H9 (cell line): ENCODE results near the gene PREPL. TPM values are rescaled to one million over a fixed set of nuclear protein-coding genes. Genes with fewer than 3 reads are reported as not detected.
A peak's percentile ranks its signal among the peaks of the same experiment; 100 is the strongest.

Source experiments
- DNase-seq: peaks from one replicate; pipeline ENCODE4 v3.0.0-alpha.2; 2017
- H2AFZ ChIP-seq: one replicate; pipeline ENCODE4 v1.6.1; 2013; ENCODE audit warnings: mild to moderate bottlenecking, low read length, control low read depth, moderate library complexity
- H2AK5ac ChIP-seq: 2 replicates; pipeline ENCODE4 v1.6.1; 2013; ENCODE audit warnings: low read length, control low read depth, mixed read lengths; ENCODE audit not compliant: insufficient read length
- H2BK120ac ChIP-seq: one replicate; pipeline ENCODE4 v1.6.1; 2013; ENCODE audit warnings: low read depth, mild to moderate bottlenecking, low read length, control low read depth, inconsistent platforms; ENCODE audit not compliant: poor library complexity, severe bottlenecking
- H2BK12ac ChIP-seq: 2 replicates; pipeline ENCODE4 v1.6.1; 2013; ENCODE audit warnings: low read length, control low read depth, mixed read lengths, low read depth; ENCODE audit not compliant: insufficient read length
- H2BK15ac ChIP-seq: 2 replicates; pipeline ENCODE4 v1.6.1; 2013; ENCODE audit warnings: low read depth, low read length, control low read depth
- H2BK20ac ChIP-seq: one replicate; pipeline ENCODE4 v1.6.1; 2013; ENCODE audit warnings: low read depth, mild to moderate bottlenecking, low read length, control low read depth, inconsistent platforms; ENCODE audit not compliant: poor library complexity, severe bottlenecking
- H2BK5ac ChIP-seq: 2 replicates; pipeline ENCODE4 v1.6.1; 2013; ENCODE audit warnings: low read length, control low read depth, mixed read lengths; ENCODE audit not compliant: insufficient read length
- H3K14ac ChIP-seq: 2 replicates; pipeline ENCODE4 v1.6.1; 2013; ENCODE audit warnings: low read length, control low read depth; ENCODE audit not compliant: insufficient read depth
- H3K18ac ChIP-seq: 2 replicates; pipeline ENCODE4 v1.6.1; 2013; ENCODE audit warnings: low read depth, mild to moderate bottlenecking, mixed read lengths, low read length, control low read depth; ENCODE audit not compliant: insufficient read length
- H3K23ac ChIP-seq: 2 replicates; pipeline ENCODE4 v1.6.1; 2013; ENCODE audit warnings: low read length, control low read depth, mixed read lengths, low read depth; ENCODE audit not compliant: insufficient read length
- H3K23me2 ChIP-seq: 2 replicates; pipeline ENCODE4 v1.6.1; 2013; ENCODE audit warnings: low read depth, mild to moderate bottlenecking, mixed read lengths, low read length, control low read depth; ENCODE audit not compliant: insufficient read length, poor library complexity, severe bottlenecking
- H3K27ac ChIP-seq: 2 replicates; pipeline ENCODE4 v1.5.1; 2013; ENCODE audit warnings: low read length, control low read depth, mixed read lengths, low read depth; ENCODE audit not compliant: insufficient read length
- H3K27me3 ChIP-seq: 2 replicates; pipeline ENCODE4 v1.6.1; 2013; ENCODE audit warnings: low read length, control low read depth, inconsistent platforms; ENCODE audit not compliant: insufficient read depth
- H3K4ac ChIP-seq: 2 replicates; pipeline ENCODE4 v1.6.1; 2013; ENCODE audit warnings: low read depth, mild to moderate bottlenecking, control low read depth, inconsistent platforms, low read length, moderate library complexity
- H3K4me1 ChIP-seq: 2 replicates; pipeline ENCODE4 v1.6.1; 2013; ENCODE audit warnings: low read length, control low read depth, inconsistent platforms; ENCODE audit not compliant: insufficient read depth
- H3K4me2 ChIP-seq: 2 replicates; pipeline ENCODE4 v1.6.1; 2013; ENCODE audit warnings: low read length, control low read depth, mixed read lengths; ENCODE audit not compliant: insufficient read length, insufficient read depth
- H3K56ac ChIP-seq: 2 replicates; pipeline ENCODE4 v1.6.1; 2013; ENCODE audit warnings: low read depth, mild to moderate bottlenecking, mixed read lengths, low read length, control low read depth; ENCODE audit not compliant: insufficient read length
- H3K79me1 ChIP-seq: 2 replicates; pipeline ENCODE4 v1.6.1; 2013; ENCODE audit warnings: low read depth, mild to moderate bottlenecking, moderate library complexity, low read length, control low read depth, inconsistent platforms; ENCODE audit not compliant: insufficient read depth, poor library complexity, severe bottlenecking
- H3K79me2 ChIP-seq: 2 replicates; pipeline ENCODE4 v1.6.1; 2013; ENCODE audit warnings: low read length, control low read depth, inconsistent platforms; ENCODE audit not compliant: insufficient read depth
- H3K9ac ChIP-seq: 2 replicates; pipeline ENCODE4 v1.6.1; 2013; ENCODE audit warnings: low read length, control low read depth, mixed read lengths; ENCODE audit not compliant: insufficient read length; ENCODE audit errors: extremely low read depth
- H3K9me3 ChIP-seq: one replicate; pipeline ENCODE4 v1.6.1; 2013; ENCODE audit warnings: low read depth, low read length, inconsistent platforms; ENCODE audit not compliant: control insufficient read depth
- H3T11ph ChIP-seq: one replicate; pipeline ENCODE4 v1.6.1; 2013; ENCODE audit warnings: mild to moderate bottlenecking, low read length, control low read depth, inconsistent platforms
- H4K20me1 ChIP-seq: one replicate; pipeline ENCODE4 v1.6.1; 2013; ENCODE audit not compliant: control insufficient read depth, insufficient read length, insufficient read depth
- H4K5ac ChIP-seq: 2 replicates; pipeline ENCODE4 v1.6.1; 2013; ENCODE audit warnings: low read depth, mild to moderate bottlenecking, mixed read lengths, low read length, control low read depth; ENCODE audit not compliant: insufficient read length
- H4K8ac ChIP-seq: replicated peaks from 2 replicates; pipeline ENCODE4 v1.6.1; 2013; ENCODE audit warnings: low read length, control low read depth, mixed read lengths, low read depth; ENCODE audit not compliant: insufficient read length
- H4K91ac ChIP-seq: 2 replicates; pipeline ENCODE4 v1.6.1; 2013; ENCODE audit warnings: low read depth, mild to moderate bottlenecking, moderate library complexity, mixed read lengths, low read length, control low read depth; ENCODE audit not compliant: insufficient read length
- H3K27ac Mint-ChIP-seq, 3 experiments: 2 replicates in 2 of 3; 3 replicates in 1 of 3; pipeline ENCODE4 v1.8.0; 2020 to 2021; ENCODE audit warnings: mixed read lengths in 3 of 3, mild to moderate bottlenecking in 1 of 3, moderate library complexity in 1 of 3
- H3K27me3 Mint-ChIP-seq: 2 replicates; pipeline ENCODE4 v1.8.0; 2021; ENCODE audit warnings: low read depth, mild to moderate bottlenecking, moderate library complexity, mixed read lengths
- H3K36me3 Mint-ChIP-seq, 3 experiments: 2 replicates in 2 of 3; 3 replicates in 1 of 3; pipeline ENCODE4 v1.8.0; 2020 to 2021; ENCODE audit warnings: low read depth in 3 of 3, mixed read lengths in 3 of 3; ENCODE audit not compliant: insufficient read depth in 1 of 3
- H3K4me1 Mint-ChIP-seq, 2 experiments: 2 replicates each; pipeline ENCODE4 v1.8.0; 2020; ENCODE audit warnings: mixed read lengths in 2 of 2
- H3K4me3 Mint-ChIP-seq, 2 experiments: 2 replicates in 1 of 2; 3 replicates in 1 of 2; pipeline ENCODE4 v1.8.0; 2020 to 2021; ENCODE audit warnings: mild to moderate bottlenecking in 2 of 2, mixed read lengths in 2 of 2, moderate library complexity in 1 of 2
- H3K9me3 Mint-ChIP-seq, 2 experiments: 2 replicates in 1 of 2; 3 replicates in 1 of 2; pipeline ENCODE4 v1.8.0; 2020; ENCODE audit warnings: mild to moderate bottlenecking in 2 of 2, mixed read lengths in 2 of 2, moderate library complexity in 1 of 2
- WGBS: extraction: QIAGEN DNeasy Blood & Tissue Kit; methylation state at CpG from one replicate; pipeline ENCODE4 v1.1.7; 2013; ENCODE audit warnings: missing lambda C conversion rate, low lambda C conversion rate, mixed read lengths; ENCODE audit not compliant: insufficient read length; ENCODE audit errors: extremely low coverage; 5-methylcytosine and 5-hydroxymethylcytosine counted together
- total RNA-seq: library from RNA; stranded (reverse); gene quantifications from 2 replicates; pipeline ENCODE4 v1.2.1, GENCODE V29; 2021
- TF ChIP-seq, protein P1 (sequence below): fragments of 200-600 bp; sonication (generic); conservative IDR thresholded peaks from 3 replicates; pipeline ENCODE4 v1.8.0; 2021; ENCODE audit warnings: antibody characterized with exemption, mild to moderate bottlenecking

PREPL gene
- total RNA-seq, 1 experiment from 2014 or later: 30.1 TPM

GRCh38 chr2:44372246-44372645 lies 11.0 kb upstream of the PREPL start:
- Histone ChIP-seq H4K91ac (no peak overlapping the region), H3K79me2 (peaks cover 2% of the 10 kb centered on the region; the same call in 1 of the 2 replicates), H3K56ac (no peak overlapping the region), H3T11ph (no peak overlapping the region), H4K20me1 (no peaks in the 10 kb centered on the region), H3K4me2 (no peak overlapping the region), H2BK5ac (no peak overlapping the region), H3K14ac (no peak overlapping the region), H3K23me2 (peaks cover 3% of the 10 kb centered on the region), H3K18ac (no peak overlapping the region), H3K27me3 (no peaks in the 10 kb centered on the region), H2BK12ac (no peak overlapping the region), H3K27ac (no peak overlapping the region), H4K8ac (no peak overlapping the region), H3K79me1 (peaks cover 2% of the 10 kb centered on the region), H2BK15ac (no peak overlapping the region), H3K9ac (no peak overlapping the region), H3K4me1 (no peaks in the 10 kb centered on the region), H3K9me3 (no peaks in the 10 kb centered on the region), H2AK5ac (no peak overlapping the region), H3K4ac (no peak overlapping the region), H2BK20ac (no peak overlapping the region), H2BK120ac (no peak overlapping the region), H3K23ac (no peak overlapping the region), H2AFZ (no peak overlapping the region), H4K5ac (no peak overlapping the region)
- TF ChIP-seq, protein P1, sequence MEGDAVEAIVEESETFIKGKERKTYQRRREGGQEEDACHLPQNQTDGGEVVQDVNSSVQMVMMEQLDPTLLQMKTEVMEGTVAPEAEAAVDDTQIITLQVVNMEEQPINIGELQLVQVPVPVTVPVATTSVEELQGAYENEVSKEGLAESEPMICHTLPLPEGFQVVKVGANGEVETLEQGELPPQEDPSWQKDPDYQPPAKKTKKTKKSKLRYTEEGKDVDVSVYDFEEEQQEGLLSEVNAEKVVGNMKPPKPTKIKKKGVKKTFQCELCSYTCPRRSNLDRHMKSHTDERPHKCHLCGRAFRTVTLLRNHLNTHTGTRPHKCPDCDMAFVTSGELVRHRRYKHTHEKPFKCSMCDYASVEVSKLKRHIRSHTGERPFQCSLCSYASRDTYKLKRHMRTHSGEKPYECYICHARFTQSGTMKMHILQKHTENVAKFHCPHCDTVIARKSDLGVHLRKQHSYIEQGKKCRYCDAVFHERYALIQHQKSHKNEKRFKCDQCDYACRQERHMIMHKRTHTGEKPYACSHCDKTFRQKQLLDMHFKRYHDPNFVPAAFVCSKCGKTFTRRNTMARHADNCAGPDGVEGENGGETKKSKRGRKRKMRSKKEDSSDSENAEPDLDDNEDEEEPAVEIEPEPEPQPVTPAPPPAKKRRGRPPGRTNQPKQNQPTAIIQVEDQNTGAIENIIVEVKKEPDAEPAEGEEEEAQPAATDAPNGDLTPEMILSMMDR: no peak
- no peak for DNase-seq
- H3K27me3 Mint-ChIP-seq: no peaks in the 10 kb centered on the region
- H3K36me3 Mint-ChIP-seq: peaks cover 1 to 6% (median 4%) of the 10 kb centered on the region in 3 experiments; a peak in 4 of 7 replicates
- H3K4me3 Mint-ChIP-seq: no peak overlapping the region
- no peaks in the 10 kb centered on the region for H3K9me3 Mint-ChIP-seq
- H3K4me1 Mint-ChIP-seq: peaks cover 11 to 15% of the 10 kb centered on the region in 2 experiments
- peak overlapping the region; percentile 55 to 78 (median 57); a peak in 4 of 7 replicates for H3K27ac Mint-ChIP-seq
- whole genome bisulfite sequencing: no CpG with 5 or more reads among the region's 3 CpGs
